ENCODE data around the gene NEGR1. TPM values are rescaled to one million over a fixed set of nuclear protein-coding genes. Genes with fewer than 3 reads are reported as not detected.

Gene NEGR1
- total RNA-seq, 1 donor: 20.7 TPM

DNA sequence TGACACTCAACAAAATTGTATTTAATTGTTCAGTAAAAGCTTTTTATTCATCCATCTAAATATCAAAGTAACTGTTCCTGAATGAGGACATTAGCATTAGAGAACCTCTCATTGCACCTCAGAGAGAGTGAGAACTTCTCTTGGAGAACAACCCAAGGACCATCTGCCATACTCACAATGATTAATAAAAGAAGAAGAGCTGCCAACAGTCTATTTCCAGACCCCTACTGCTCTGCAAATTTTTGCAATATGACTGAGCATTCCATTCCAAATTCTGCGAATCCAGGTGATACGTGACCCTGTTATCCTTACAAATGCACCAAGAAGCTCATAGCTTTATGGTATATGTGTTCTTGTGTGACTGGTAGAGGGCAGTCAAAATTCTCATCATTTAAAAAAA, 422.5 kb downstream of the NEGR1 start:
- H3K4me3 ChIP-seq (ENCODE audit: low read depth, low read length): no peak overlapping the region
- TF ChIP-seq CTCF (IDR thresholded peaks at IDR 0.05; ENCODE audit: insufficient read depth, low read length): no peak
- DNase-seq (ENCODE audit: low read depth): no peak

- no peak for TF ChIP-seq CTCF (IDR thresholded peaks at IDR 0.05; ENCODE audit: insufficient read depth, low read length)
- DNase-seq (ENCODE audit: low read depth): peak; percentile 86
- no peak overlapping the region for H3K4me3 ChIP-seq (ENCODE audit: low read depth, low read length)
Observed at GRCh38 chr1:71857862-71858261, 424.5 kb downstream of the NEGR1 start.

DNA sequence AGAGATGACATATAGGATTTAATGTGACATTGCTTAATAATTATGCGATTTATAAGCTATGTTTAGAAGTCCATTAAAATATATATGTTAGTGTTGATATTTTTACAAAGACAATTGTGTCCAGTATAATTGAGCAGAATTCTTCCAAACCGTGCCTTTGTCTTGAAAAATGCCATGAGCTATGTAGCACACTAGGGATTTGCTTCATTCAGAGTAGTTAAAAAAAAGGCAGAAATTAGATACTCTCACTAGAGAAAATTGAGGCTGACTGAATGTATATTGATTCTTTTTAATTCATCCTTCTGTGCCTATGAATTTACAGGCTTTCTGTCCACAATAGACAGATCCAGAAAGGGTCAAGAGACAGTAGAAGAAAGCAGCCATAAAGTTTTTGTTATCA, 429.0 kb downstream of the NEGR1 start:
- no peak overlapping the region for H3K4me3 ChIP-seq (ENCODE audit: low read depth, low read length)
- no peak for TF ChIP-seq CTCF (IDR thresholded peaks at IDR 0.05; ENCODE audit: insufficient read depth, low read length)
- DNase-seq (ENCODE audit: low read depth): no peak

DNA sequence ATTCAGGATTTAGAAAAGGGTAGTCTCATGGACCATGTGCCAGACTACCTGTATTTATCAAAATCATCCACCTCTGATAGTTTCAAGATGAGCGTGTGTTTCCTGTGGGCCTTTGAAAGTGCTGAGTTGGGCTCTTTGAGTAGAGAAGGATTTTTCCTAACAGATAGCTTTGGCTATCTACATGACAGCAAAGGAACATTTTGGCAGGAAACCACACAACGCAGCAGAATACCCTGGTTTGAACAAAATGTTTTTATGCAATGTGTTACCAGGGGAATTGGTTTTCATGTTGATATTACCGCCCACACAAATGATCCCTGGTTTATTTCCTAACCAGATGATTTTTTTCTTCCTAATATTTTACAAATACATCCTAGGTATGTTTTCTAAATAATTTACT, 431.4 kb downstream of the NEGR1 start:
- TF ChIP-seq CTCF (IDR thresholded peaks at IDR 0.05; ENCODE audit: insufficient read depth, low read length): no peak
- H3K4me3 ChIP-seq (ENCODE audit: low read depth, low read length): no peak overlapping the region
- DNase-seq (ENCODE audit: low read depth): peak; percentile 58

DNA sequence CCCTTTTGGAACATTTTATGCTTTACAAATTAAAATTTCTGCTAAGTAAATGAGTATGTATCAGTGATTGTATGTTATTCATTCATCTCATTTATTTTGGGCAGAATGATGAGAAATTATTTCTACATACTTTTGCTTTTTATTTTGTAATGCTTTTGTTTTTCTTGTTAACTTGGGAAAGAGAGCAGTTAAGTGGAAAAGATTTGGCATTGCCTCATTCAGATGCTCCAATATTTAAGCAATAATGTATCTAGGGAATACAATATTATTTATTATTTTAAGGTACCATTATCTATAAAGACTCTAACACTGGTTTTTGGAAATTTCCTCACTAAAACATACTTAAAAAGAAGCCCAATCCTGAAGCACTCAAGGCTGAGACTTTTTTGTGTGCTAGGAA, 431.8 kb downstream of the NEGR1 start:
- no peak for DNase-seq (ENCODE audit: low read depth)
- no peak overlapping the region for H3K4me3 ChIP-seq (ENCODE audit: low read depth, low read length)
- no peak for TF ChIP-seq CTCF (IDR thresholded peaks at IDR 0.05; ENCODE audit: insufficient read depth, low read length)

- DNase-seq (ENCODE audit: low read depth): no peak
- no peak for TF ChIP-seq CTCF (IDR thresholded peaks at IDR 0.05; ENCODE audit: insufficient read depth, low read length)
Observed at GRCh38 chr1:71843012-71843411, 439.3 kb downstream of the NEGR1 start.

DNA sequence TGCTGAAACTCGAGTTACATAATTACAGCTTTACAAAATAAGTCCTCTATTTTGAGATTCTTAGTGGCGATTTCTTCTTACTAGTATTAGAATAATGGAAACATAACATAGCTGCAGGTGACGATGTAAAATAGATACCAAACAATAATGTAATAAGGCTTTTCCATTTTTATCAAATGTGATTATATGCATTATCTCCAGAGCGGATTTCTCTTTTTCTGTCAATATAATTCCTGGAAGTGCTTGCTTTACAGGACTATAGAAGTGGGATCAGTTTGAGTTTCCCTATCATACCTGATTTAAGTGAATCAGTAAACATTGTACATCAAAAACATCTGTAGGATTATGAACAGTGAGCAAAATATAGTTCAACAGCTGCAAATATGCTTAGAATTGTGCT, 442.5 kb downstream of the NEGR1 start:
- H3K4me3 ChIP-seq (ENCODE audit: low read depth, low read length): no peak overlapping the region
- TF ChIP-seq CTCF (IDR thresholded peaks at IDR 0.05; ENCODE audit: insufficient read depth, low read length): no peak
- DNase-seq (ENCODE audit: low read depth): no peak

More at GRCh38 chr1:71843012-71843411, 439.3 kb downstream of the NEGR1 start:
- H3K4me3 ChIP-seq (ENCODE audit: low read depth, low read length): no peak overlapping the region

Measured in fibroblast of the aortic adventitia (primary cell).